Left renal cortex interstitium (tissue), 4 donors: ENCODE measurements around the gene EPS8. TPM values are rescaled to one million over a fixed set of nuclear protein-coding genes. Genes with fewer than 3 reads are reported as not detected.

Experiments
- DNase-seq, 4 donors: peaks; one replicate each; pipeline ENCODE4 v3.0.0-alpha.2; 2013; ENCODE audit warnings: low read depth in 4 of 4, low spot score in 2 of 4, missing footprints in 1 of 4
- polyA plus RNA-seq, 4 donors: library from polyadenylated mRNA; unstranded; fragments of 120-200 nt; gene quantifications; one replicate each; pipeline ENCODE4 v1.2.1, GENCODE V29; 2013; ENCODE audit not compliant: insufficient read length in 4 of 4

EPS8 gene
- polyA plus RNA-seq, 4 donors = 48.3 to 65.0 (median 59.8) TPM

GRCh38 chr12:15701206-15701605 lies 88.0 kb downstream of the EPS8 start:
- no peak for DNase-seq

DNA sequence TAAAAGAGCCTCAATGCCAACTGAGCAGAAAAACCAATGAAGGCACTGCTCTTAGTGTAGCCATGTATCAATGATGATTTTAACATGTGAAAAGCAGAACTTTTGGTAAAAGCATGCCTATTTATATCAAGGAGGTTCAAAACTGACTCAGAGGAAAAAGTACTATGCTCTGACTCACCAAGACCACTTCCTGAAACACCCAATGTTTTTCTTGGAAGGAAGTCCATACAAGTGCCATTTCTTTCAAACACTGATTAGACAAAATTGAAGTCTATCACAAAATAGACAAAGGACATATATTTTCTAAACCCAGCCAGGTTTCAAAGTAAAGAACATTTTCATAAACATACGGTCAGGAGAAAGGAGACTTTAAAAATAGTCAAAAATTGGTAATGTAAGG lies 88.6 kb downstream of the EPS8 start:
- DNase-seq = no peak

DNA sequence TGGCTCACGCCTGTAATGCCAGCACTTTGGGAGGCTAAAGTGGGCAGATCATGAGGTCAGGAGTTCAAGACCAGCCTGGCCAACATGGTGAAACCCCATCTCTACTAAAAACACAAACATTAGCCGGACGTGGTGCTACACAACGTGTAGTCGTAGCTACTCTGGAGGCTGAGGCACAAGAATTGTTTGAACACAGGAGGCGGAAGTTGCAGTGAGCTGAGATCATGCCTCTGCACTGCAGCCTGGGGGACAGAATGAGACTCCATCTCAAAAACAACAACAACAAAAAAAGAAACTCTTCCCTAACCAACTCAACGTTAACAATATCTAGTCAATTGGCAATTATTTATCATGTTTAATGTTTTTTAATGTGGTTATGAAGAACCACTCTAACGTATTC lies 89.3 kb downstream of the EPS8 start:
- DNase-seq = no peak

GRCh38 chr12:15698377-15698871 lies 90.8 kb downstream of the EPS8 start:
- DNase-seq = no peak

DNA sequence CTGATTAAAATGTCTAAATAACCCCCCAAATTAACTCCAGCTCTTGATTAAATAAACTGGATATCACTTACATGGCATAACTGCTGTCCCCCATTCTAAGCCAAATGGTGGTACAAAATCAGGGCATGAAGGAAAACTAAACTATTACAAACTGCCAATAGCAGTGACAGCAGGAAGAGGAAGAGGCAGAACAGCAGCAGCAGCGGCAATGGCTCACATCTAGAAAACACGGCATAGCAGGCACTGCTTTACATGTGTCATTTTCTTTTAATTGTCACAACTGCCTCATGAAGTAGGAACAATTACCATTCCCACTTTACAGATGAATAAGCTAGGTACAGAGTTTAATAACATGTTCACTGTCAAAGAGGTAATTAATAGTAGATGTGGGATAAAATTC lies 92.0 kb downstream of the EPS8 start:
- DNase-seq = no peak

DNA sequence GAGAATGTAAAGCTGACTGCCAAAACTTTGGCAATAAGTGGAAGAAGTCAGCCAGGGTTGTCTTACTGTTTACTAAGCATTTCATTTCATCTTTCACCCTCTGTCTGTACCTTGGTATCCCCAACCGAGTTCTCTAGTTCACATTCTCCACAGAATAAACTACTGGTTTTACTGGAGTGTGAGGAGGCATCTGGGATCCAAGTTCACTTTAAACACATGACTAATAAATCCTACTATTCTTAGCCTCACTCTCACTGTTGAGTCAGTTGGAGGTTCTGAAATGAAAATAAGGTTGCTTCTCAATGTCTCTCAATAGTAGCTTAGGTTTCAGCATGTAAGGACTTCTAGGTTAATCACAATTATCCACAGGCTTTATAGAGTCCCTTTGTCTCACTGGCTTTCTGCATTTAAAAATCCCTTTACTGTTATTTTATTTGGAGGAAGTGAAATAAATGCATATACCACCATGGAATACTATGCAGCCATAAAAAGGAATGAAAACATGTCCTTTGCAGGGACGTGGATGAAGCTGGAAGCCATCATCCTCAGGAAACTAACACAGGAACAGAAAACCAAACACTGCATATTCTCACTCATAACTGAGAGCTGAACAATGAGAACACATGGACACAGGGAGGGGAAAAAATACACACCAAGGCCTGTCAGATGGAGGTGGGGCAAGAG lies 95.8 kb downstream of the EPS8 start:
- DNase-seq = no peak

DNA sequence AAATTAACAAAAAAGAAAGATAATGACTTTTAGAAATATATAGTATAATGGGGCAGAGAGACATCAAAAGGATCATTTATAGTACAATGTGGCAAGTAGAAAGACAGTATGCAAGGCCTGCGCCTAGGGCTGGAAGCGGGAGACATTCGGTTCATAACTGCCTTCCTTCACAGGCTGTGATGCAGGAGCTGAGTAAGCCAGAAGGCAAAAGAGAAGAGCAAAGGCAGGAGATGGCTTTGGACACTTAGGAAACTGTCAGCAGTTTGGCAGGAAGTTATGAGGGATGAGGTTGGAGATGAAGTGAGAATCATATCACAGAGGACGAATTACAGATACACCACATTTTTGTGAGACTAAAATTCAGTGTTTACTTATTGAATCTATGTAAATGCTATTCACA lies 97.8 kb downstream of the EPS8 start:
- no peak for DNase-seq

- DNase-seq = no peak
These were observed 98.9 kb downstream of the EPS8 start for GRCh38 chr12:15690320-15690719.

DNA sequence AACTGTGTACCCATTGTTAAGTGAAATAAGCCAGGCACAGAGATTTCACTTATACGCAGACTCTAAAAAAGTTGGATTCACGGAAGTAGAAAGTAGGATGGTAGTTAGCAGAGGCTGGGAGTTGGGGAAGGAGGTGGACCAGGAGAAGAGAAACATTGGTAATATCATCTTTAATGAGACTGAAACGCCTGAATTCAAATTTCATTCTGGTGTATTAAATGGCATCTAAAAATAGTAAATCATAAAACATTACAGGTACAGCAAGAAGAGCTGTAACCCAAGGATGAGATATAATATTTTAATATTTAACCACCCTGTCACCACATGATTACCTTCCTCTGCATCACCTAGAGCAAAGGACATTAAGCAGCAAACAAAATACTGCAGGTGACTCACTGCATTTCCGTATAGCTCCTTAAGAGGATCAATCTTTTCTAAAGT lies 99.4 kb downstream of the EPS8 start:
- no peak for DNase-seq

GRCh38 chr12:15688838-15689625 lies 100.2 kb downstream of the EPS8 start:
- DNase-seq = no peak

DNA sequence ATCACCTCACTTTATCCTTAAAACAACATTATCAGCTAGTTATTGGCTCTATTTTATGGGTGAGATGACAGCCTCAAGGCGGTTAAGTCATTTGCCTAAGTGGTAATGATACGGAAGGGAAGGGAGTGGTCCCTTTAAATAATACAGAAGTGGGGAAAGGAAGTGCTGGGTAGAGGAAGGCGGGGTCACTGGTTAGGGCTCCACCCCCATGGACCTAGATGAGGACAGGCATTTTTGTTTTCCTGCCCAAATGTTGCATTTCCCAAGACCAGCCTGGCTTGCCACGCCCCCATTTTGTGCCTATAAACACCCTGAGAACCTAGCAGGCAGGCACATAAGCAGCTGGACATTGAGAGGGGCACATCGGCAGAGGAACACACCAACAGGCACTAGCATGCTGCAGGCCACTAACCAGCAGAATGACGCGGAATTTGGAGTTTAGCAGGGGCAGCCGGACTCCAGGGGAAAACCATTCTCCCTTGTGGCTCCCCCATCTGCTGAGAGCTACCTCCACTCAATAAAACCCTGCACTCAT lies 100.9 kb downstream of the EPS8 start:
- DNase-seq = no peak

DNA sequence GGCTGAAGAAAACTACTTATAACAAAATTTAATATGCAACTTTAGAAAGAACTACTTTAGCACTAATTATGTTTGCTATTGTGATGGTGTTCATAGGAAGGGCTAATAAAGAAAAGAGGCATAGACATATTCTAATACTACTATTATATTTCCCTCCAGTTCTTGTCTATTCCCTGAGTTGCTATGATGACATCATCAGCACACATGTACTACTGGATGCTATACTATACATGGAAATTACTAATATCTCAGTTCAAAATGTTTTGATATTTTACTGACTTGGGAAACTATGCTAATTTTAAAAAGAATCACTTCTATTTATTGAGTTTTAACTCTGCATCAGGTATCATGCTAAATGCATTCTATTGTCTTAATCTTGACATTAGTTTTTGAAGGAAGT lies 101.6 kb downstream of the EPS8 start:
- no peak for DNase-seq

- DNase-seq = no peak
These were observed 104.1 kb downstream of the EPS8 start for GRCh38 chr12:15684896-15685658.

DNA sequence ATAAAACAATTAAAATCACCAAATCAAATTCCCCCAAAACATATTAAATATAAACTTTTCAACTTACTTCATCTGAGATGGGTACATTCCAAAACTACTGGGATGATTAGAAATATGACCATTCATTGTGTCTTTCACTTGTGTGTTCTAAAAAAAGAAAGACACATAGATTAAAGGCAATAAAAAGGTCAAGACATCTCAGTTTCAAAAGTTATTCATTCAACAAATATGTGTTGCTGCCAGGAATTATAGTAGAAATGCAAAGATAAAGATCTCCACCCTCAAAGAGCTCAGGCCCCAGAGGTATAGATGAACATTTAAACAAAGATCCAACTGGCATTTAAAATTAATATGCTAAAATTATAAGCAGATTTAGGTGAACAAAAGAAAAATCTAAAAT lies 106.4 kb downstream of the EPS8 start:
- DNase-seq = no peak

- no peak for DNase-seq
These were observed 110.0 kb downstream of the EPS8 start for GRCh38 chr12:15679151-15679550.

DNA sequence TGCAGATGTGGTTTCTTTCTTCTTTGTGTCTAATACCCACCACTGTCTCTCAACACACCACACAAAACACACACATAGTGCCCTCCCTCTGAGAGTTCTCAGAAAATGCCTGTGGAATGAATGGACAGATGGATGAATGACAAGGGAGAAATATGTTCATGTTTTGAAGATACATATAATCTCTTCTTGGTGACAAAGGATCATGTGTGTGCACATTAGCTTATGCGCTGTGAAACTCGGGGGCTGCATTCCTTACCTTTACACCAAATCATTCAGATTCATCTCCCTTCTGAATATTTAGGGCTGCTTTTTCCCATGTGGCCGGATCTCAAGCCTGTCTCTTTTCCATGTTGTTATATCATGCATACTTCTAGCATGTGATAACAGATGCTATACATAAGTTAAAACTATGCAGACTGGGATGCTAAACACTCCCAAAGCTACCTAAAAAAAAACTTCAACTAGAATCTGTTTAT lies 111.4 kb downstream of the EPS8 start:
- DNase-seq = no peak

GRCh38 chr12:15677228-15677627 lies 112.0 kb downstream of the EPS8 start:
- no peak for DNase-seq

DNA sequence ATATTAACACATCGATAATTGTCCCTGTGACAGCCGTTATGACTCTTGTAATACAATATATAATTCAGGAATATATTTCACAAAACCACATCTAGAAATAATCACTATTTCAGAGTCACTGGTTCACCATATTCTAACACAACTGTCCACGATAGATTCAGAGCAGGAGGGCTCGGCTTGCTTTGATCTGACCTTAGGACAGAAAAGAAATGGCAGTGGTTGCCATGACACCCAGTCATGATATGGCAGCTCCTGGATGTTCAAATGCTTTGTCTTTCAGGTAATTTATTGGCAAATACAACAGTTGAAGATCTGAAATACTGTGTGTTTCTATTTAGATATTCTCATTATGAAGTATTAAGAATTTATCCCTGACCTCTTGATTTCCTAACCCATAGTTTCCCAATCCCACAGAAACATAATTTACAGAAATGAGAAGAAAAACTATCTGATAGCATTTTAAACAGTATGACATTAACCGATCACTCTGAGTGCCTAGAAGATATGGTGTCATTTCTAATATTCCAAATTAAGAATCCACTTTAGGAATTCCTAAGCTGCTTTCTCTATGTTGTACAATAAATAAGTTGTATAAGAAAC lies 116.4 kb downstream of the EPS8 start:
- DNase-seq = no peak

DNA sequence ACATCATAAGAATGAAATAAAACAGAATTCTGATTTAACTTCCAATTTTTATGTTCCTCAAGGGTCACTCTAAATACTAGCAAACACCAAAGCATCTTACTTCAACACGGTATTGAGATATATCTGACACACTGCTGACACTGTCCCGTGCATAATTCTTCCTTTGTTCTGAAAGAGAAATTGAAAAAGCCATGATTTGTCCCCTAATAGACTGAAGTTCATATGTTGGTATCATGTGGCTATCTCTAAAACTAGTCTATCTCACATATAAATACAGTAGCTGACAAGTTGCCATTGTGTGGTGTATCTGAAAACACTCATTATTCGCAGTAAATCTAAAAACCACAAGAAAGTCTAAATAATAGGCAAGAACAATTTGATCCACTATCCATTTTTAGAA lies 118.4 kb downstream of the EPS8 start:
- no peak for DNase-seq

DNA sequence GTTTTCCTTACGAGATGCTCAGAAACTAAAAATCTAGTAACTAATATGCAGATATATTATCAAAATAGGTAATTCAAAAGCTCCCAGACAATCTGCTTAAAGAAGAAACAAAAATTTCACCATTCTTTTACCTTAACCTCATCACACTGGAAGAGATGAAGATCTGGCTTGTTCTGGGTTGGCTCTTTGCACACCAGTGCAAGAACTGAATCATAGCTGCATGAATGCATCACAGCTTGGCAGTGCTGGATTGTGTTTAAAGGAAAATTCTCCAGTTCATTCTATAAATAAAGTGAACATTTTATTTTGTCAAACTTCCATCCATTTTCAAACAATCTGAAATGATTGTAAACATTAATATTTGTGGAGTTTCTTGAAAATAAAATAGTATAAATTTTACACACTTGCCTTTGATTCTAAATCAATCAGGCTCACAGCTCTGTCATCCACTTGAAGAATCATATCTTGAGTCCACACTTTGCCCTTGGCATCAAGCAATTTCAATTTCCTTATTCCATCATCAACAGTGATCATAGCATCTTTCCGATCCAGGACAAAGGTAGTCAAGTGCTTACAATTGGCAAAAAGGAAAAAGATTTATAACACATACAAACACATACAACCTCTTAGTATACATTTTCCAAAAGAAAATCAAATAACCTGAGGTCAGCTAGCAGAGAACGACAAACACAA lies 119.8 kb downstream of the EPS8 start:
- DNase-seq = no peak
